T-helper 1 cell treated with Interleukin-12 subunit alpha and Interleukin-12 subunit beta and Interleukin-4 antibody, amounts not matched to agents 30 μg/mL and 1 μg/mL, for 36 hours (primary cell): ENCODE measurements around the gene TGFBRAP1.
A peak's percentile ranks its signal among the peaks of the same experiment; 100 is the strongest.

Experiments
- H3K27ac Mint-ChIP-seq: one replicate; pipeline ENCODE4 v1.8.0; 2021; ENCODE audit warnings: mild to moderate bottlenecking, mixed read lengths
- H3K27me3 Mint-ChIP-seq: one replicate; pipeline ENCODE4 v1.8.0; 2021; ENCODE audit warnings: low read depth, mixed read lengths
- H3K36me3 Mint-ChIP-seq: one replicate; pipeline ENCODE4 v1.8.0; 2021; ENCODE audit warnings: low read depth, mixed read lengths
- H3K4me1 Mint-ChIP-seq: one replicate; pipeline ENCODE4 v1.8.0; 2021; ENCODE audit warnings: low read depth, mixed read lengths
- H3K4me3 Mint-ChIP-seq: one replicate; pipeline ENCODE4 v1.8.0; 2021; ENCODE audit warnings: mild to moderate bottlenecking, moderate library complexity, mixed read lengths
- H3K9me3 Mint-ChIP-seq: one replicate; pipeline ENCODE4 v1.8.0; 2021; ENCODE audit warnings: mixed read lengths

The TGFBRAP1 gene, protein sequence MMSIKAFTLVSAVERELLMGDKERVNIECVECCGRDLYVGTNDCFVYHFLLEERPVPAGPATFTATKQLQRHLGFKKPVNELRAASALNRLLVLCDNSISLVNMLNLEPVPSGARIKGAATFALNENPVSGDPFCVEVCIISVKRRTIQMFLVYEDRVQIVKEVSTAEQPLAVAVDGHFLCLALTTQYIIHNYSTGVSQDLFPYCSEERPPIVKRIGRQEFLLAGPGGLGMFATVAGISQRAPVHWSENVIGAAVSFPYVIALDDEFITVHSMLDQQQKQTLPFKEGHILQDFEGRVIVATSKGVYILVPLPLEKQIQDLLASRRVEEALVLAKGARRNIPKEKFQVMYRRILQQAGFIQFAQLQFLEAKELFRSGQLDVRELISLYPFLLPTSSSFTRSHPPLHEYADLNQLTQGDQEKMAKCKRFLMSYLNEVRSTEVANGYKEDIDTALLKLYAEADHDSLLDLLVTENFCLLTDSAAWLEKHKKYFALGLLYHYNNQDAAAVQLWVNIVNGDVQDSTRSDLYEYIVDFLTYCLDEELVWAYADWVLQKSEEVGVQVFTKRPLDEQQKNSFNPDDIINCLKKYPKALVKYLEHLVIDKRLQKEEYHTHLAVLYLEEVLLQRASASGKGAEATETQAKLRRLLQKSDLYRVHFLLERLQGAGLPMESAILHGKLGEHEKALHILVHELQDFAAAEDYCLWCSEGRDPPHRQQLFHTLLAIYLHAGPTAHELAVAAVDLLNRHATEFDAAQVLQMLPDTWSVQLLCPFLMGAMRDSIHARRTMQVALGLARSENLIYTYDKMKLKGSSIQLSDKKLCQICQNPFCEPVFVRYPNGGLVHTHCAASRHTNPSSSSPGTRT

DNA sequence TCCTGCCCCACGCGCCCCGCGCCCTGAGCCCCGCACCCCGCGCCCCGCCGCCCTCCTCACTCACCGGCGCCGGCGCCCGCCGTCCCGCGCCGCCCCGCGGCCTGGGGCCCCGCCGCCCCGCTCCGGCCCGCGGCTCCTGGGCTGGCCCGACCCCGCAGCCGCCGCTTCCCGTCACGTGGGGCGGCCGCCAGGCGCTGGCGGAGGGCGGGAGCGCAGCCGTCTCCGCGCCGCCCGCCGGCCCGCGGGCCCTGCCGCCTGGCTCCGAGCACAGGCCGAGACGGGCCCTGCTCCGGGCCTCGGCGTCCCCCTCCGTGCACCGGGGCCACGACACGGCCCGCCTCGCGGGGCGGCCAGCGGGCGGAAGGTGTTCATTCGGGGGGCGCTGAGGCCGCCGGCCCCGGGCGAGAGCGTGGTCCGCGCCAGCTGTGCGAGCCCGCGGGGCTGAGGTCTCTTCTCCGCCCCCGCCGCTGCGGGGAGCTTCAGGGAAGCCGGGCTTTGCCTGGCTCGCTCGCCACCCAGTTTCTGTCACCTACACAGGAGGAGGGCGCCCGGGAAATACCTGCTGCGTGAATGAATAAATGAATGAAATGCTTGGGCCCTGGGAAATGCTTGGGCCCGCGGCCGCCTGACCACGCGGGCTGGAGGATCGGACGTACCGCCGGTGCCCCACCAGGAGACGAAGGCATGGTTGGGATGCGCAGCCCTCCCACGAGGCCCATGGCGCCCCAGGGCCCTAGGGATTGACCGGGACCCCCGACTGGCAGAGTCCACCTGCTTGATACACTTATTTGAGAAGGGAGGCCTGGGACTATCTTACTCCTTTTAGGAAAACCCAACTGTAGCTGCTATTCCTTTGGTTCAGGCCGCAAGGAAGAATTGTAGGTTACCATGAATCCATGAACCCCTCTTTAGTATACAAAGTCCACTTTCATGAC lies at the start of gene TGFBRAP1:
Gene TGFBRAP1 (minus strand): TSS at position 175 of the 935 bp plus-strand sequence. CDS start 21,434 bp downstream, outside the sequence.
- H3K27ac Mint-ChIP-seq = peak within 1 kb of the TSS; percentile 87
- H3K4me3 Mint-ChIP-seq = peak within 1 kb of the TSS; percentile 95
- H3K4me1 Mint-ChIP-seq = peaks cover 27% of the 10 kb centered on the region
- H3K27me3 Mint-ChIP-seq = no peaks in the 10 kb centered on the region
- H3K9me3 Mint-ChIP-seq = no peaks in the 10 kb centered on the region
- peaks cover 5% of the 10 kb centered on the region for H3K36me3 Mint-ChIP-seq

DNA sequence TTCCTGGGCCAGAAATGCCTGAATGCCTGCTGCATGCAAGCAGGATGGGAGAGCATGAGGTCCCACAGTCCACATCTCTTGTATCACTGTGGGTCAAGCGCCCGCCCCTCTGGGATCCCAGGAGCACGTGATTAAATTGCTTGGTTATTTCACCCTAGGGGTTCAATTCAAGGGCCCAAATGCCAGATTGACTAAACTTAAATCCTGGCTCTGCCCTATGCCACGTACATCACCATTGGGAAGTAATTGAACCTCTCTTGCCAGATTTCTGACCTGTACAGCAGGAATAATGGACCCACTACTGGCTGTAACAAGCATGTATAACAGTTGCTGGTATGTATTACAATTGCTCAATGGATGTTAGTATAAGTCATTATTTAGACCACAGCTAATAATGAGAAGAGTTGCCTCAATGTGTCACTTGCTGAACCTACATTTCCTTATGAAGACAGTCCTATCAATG lies 49.4 kb upstream of the TGFBRAP1 start:
- H3K27me3 Mint-ChIP-seq = no peaks in the 10 kb centered on the region
- H3K27ac Mint-ChIP-seq = no peak overlapping the region
- H3K4me3 Mint-ChIP-seq = no peak overlapping the region
- peaks cover 1% of the 10 kb centered on the region for H3K36me3 Mint-ChIP-seq
- H3K9me3 Mint-ChIP-seq = no peaks in the 10 kb centered on the region
- H3K4me1 Mint-ChIP-seq = peaks cover 7% of the 10 kb centered on the region

DNA sequence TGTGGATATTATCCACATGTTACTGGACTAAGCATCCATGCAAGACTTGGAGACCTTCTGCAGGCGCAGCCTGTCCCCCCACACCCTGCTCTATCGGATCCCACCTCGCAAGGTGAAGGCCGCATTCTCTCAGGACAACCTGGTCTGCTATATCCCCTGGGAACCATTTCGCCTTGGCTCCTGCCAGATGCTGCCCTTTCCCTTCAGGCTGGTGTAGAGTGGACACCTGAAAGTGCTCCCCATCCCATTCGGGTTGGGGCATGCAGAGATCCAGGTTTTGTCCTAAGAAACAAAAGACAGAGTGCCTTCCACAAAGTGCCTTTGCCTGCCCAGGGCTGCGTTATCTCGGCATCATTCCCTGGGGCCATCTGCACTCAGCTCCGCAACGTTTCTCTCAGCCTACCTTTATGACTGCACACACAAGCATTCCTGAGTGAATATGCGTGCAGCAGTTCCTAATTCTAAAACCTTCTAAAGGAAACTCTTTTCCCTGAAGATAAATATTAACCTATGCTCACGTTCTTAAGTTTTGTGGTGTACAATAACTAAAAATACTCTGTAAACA lies 48.8 kb upstream of the TGFBRAP1 start:
- no peak overlapping the region for H3K4me3 Mint-ChIP-seq
- H3K4me1 Mint-ChIP-seq = peaks cover 8% of the 10 kb centered on the region
- H3K36me3 Mint-ChIP-seq = peaks cover 2% of the 10 kb centered on the region
- H3K27ac Mint-ChIP-seq = no peak overlapping the region
- H3K9me3 Mint-ChIP-seq = no peaks in the 10 kb centered on the region
- no peaks in the 10 kb centered on the region for H3K27me3 Mint-ChIP-seq

DNA sequence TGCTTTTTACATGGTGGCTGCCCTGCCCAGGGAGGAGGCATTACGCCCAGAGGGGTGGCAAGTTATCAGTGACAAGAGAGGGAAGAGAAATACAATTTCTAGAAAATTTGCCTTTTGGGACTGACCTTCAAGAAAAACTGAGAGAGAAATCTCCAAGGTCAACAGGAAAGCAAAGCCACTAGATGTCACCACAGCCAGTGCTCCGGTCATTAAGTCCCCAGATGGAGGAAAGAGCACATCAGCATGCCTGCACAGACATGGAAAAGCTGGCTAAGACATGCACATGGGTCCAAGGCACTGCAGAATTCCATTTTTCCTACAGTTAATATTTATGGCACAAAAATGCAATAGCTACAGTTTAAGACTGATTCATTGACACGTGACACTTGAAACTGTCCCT lies 48.3 kb upstream of the TGFBRAP1 start:
- Mint-ChIP-seq H3K27ac (no peak overlapping the region), H3K4me3 (no peak overlapping the region), H3K9me3 (no peaks in the 10 kb centered on the region), H3K4me1 (peaks cover 8% of the 10 kb centered on the region), H3K27me3 (no peaks in the 10 kb centered on the region), H3K36me3 (peaks cover 2% of the 10 kb centered on the region)

DNA sequence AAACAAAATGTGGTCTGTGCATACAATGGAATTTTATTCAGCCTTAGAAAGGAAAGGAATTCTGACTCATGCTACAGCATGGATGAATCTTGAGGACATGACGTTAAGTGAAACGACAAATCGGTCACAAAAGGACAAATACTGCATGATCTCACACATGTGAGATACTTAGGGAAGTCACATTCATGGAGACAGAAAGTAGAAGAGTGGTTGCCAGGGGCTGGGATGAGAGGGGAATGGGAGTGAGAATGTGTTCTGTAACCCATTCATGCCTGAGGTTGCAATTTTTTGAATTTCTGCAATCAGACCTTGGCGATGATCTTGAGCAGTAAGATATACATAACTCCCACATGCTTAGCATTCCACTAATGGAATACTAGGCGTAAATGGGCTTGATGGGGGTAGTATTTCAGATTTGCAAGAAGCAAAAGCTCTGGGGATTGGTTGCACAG lies 47.3 kb upstream of the TGFBRAP1 start:
- H3K27ac Mint-ChIP-seq = no peak overlapping the region

DNA sequence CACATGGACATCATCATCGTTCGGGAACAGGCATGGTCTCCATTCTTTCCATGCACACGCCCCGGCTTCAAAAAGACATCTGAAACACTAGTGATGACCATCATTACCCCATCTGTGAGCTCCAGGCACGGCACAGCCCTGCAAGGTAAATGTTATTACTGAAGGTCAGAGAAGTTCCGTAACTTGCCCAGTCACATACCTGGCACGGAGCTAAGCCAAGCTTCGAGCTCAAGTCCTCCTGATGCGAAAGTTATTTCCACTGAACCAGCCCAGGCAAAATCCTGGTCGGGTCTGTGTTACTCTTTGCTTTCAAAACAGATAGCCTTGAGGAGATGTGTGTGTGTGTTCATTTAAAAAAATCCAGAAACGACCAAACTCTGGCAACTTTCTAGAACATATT lies 46.5 kb upstream of the TGFBRAP1 start:
- peaks cover 2% of the 10 kb centered on the region for H3K36me3 Mint-ChIP-seq
- no peaks in the 10 kb centered on the region for H3K9me3 Mint-ChIP-seq
- H3K4me3 Mint-ChIP-seq = no peak overlapping the region
- no peak overlapping the region for H3K27ac Mint-ChIP-seq
- H3K4me1 Mint-ChIP-seq = peaks cover 11% of the 10 kb centered on the region
- H3K27me3 Mint-ChIP-seq = no peaks in the 10 kb centered on the region

More for the DNA sequence above, 47.3 kb upstream of the TGFBRAP1 start:
- Mint-ChIP-seq H3K4me3 (no peak overlapping the region), H3K4me1 (peaks cover 8% of the 10 kb centered on the region), H3K27me3 (no peaks in the 10 kb centered on the region), H3K9me3 (no peaks in the 10 kb centered on the region), H3K36me3 (peaks cover 2% of the 10 kb centered on the region)

DNA sequence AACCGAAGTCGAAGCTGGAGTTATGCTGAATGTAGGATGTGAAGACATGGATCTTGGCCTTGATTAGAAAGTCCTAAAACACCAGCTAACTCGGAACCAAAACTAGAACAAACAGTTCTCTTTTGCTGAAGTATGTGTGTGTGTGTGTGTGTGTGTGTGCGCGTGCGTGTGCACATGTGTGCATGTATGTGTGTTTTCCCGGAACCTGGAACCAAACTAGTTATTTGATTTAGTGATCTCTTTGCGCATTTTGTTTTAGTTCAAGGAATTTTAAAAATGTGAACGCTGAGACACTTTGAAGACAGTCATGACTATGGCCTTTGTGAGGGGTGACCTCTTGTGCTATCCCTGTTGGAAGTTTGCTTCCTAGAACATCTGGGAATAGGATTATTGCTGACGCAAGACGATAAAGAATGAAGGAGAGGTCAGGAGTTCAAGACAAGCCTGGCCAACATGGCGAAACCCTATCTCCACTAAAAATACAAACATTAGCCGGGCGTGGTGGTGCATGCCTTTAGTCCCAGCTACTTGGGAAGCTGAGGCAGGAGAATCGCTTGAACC lies 45.5 kb upstream of the TGFBRAP1 start:
- Mint-ChIP-seq H3K27ac (no peak overlapping the region), H3K36me3 (peaks cover 2% of the 10 kb centered on the region), H3K4me1 (peaks cover 12% of the 10 kb centered on the region)

DNA sequence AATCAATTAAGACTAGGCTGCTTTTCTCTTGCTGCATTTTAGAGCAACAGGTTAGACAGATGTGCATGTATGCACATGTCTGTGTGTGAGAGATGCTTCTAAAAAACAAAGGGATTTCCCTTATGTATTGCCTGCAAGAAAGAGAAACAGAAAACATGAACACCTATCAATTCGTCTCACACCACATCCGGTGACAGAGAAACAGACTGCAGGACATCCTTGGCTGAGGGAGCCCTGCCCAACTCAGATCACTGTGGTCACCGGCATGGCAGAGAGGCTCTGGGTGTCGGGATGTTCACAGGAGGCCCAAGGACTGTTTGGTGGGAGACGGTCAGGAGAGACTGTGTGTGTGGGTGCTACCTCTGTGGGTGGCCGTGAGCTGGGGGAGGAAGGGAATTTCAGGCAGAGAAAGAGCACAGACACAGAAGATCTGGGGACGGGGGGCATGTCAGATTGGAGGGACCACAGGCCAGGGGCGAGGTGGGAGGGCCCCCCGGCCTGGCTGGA lies 44.4 kb upstream of the TGFBRAP1 start:
- Mint-ChIP-seq H3K27ac (peak overlapping the region; percentile 98), H3K9me3 (no peaks in the 10 kb centered on the region), H3K36me3 (peaks cover 2% of the 10 kb centered on the region), H3K4me1 (peaks cover 18% of the 10 kb centered on the region), H3K27me3 (peaks cover 3% of the 10 kb centered on the region), H3K4me3 (peak overlapping the region; percentile 82)

More for the DNA sequence above, 45.5 kb upstream of the TGFBRAP1 start:
- H3K4me3 Mint-ChIP-seq = no peak overlapping the region
- no peaks in the 10 kb centered on the region for H3K9me3 Mint-ChIP-seq
- no peaks in the 10 kb centered on the region for H3K27me3 Mint-ChIP-seq

DNA sequence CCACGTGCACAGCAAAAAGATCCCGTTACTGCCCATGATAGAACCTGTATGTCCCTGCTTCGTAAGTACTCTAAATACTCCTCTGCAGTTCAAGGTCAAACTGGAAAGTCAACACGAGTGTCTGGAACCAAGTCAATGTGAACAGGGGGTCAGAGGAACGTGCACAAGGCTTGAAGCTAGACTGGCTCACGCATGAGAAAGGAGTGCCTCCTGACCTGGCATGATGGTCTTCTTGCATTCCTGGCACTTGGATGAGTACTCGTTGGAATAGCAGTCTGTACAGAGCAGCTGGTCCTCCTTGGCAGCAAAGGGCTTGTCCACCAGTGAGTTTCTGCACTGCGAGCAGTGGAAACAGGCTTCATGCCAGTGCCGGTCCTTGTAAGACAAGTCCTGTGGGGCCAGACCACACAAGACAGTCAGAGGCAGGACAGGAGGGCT lies 43.8 kb upstream of the TGFBRAP1 start:
- Mint-ChIP-seq H3K4me1 (peaks cover 18% of the 10 kb centered on the region), H3K4me3 (peak overlapping the region; percentile 6), H3K27ac (peak overlapping the region; percentile 98)

DNA sequence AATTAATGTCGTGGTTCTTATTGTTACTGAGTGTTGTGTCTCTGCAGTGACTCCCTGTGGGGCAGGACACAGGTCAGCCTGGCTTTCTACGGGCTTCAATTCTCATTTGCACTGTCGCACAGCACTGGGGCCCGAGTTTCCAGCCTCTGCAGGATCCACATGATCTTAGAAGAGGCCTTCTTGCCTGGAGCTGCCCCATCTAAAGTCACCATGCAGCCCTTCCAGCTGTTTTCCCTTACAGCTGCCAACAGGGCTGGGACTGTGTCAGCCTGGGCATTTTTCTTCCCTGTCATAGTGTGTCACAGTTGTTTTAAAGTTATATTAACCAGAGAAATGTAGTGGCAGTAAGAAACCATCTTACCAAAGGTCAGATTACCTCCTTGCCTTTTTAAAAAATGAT lies 42.3 kb upstream of the TGFBRAP1 start:
- H3K4me3 Mint-ChIP-seq = no peak overlapping the region

More for the DNA sequence above, 43.8 kb upstream of the TGFBRAP1 start:
- Mint-ChIP-seq H3K9me3 (no peaks in the 10 kb centered on the region), H3K36me3 (peaks cover 2% of the 10 kb centered on the region), H3K27me3 (peaks cover 8% of the 10 kb centered on the region)

DNA sequence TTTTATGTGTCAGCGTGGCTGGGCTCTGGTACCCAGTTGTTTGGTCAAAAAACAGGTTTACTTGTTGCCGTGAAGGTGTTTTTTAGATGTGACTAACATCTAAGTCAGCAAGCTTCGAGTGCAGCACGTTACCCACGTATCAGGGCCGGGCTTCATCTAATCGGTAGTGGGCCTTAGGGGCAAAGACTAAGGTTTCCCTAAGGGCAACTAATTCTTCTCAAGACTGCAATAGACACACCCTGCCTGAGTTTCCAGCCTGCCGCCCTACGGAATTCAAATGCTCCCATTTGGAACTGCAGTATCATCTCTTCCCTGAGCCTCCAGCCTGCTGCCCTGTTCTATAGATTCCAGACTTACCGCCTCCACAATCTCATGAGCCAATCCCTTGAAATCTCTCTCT lies 41.6 kb upstream of the TGFBRAP1 start:
- no peak overlapping the region for H3K4me3 Mint-ChIP-seq
- H3K4me1 Mint-ChIP-seq = peaks cover 18% of the 10 kb centered on the region
- no peak overlapping the region for H3K27ac Mint-ChIP-seq
- peaks cover 2% of the 10 kb centered on the region for H3K36me3 Mint-ChIP-seq
- no peaks in the 10 kb centered on the region for H3K9me3 Mint-ChIP-seq
- peaks cover 8% of the 10 kb centered on the region for H3K27me3 Mint-ChIP-seq

More for the DNA sequence above, 42.3 kb upstream of the TGFBRAP1 start:
- H3K36me3 Mint-ChIP-seq = peaks cover 2% of the 10 kb centered on the region
- H3K27me3 Mint-ChIP-seq = peaks cover 8% of the 10 kb centered on the region
- no peaks in the 10 kb centered on the region for H3K9me3 Mint-ChIP-seq
- no peak overlapping the region for H3K27ac Mint-ChIP-seq
- peaks cover 18% of the 10 kb centered on the region for H3K4me1 Mint-ChIP-seq

DNA sequence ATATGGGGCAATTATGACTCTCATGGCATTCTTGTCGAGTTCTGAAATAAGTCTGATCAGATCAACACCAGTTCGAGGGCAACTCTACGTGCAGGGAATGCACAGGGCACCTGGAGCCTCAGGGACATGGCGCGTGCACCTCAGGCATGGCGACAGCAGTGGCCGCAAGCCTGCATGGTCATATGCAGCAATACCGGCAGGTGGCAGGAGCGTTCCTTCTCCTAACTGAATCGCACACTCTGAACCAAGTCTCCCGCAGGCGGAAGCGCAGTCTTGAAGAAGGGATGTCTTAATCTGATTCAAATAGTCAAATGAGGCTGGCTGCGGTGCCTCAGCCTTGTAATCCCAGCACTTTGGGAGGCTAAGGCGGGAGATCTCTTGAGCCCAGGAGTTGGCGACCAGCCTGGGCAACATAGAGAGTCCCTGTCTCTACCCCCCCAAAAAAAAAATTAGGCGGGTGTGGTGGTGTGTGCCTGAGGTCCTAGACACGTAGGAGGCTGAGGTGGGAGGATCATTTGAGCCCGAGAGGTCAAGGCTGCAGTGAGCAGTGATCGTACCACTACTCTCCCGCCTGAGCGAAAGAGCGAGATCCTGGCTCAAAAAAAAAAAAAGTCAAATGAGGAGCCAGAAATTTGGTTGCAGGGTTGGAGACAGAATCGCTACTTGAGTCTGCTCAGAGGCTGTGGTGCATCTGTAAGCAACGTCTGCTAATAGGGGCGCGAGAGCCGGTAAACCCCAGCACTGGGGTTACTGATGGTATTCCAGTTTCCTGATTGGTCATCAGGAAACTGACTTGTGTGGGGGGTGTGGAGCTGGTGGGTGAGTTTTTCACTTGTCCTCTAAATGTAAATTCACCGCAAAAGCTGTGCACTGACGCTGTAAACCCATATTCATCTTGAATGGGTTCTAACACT lies 40.5 kb upstream of the TGFBRAP1 start:
- Mint-ChIP-seq H3K9me3 (no peaks in the 10 kb centered on the region), H3K4me3 (no peak overlapping the region), H3K27me3 (peaks cover 8% of the 10 kb centered on the region), H3K36me3 (peaks cover 2% of the 10 kb centered on the region), H3K27ac (no peak overlapping the region), H3K4me1 (peaks cover 16% of the 10 kb centered on the region)
